HEK293T (cell line): ENCODE measurements around the gene TUBB4A.
"Not testable (repeated sequence)": the region's sequence is repeated elsewhere in the genome, so short reads cannot be mapped to it uniquely, and the experiment has no call there.

Experiments
- CTCF ChIA-PET: fragments of 350-600 bp; formaldehyde crosslinking; extraction: SDS; loops from one replicate; lab custom pipeline; 2021; ENCODE audit warnings: antibody characterized with exemption, inconsistent platforms; lab: Yijun Ruan, JAX
- POLR2A ChIA-PET: fragments of 350-600 bp; formaldehyde crosslinking; extraction: SDS; loops from one replicate; lab custom pipeline; 2020; ENCODE audit warnings: antibody characterized with exemption, inconsistent platforms; lab: Yijun Ruan, JAX
- DNase-seq: peaks from one replicate; pipeline ENCODE4 v3.0.0; 2012; ENCODE audit warnings: mixed read lengths; ENCODE audit errors: extremely low spot score
- ARNT ChIP-seq: fragments of 450-650 bp; IDR thresholded peaks from 2 replicates; pipeline ENCODE4 v1.6.1; 2017; ENCODE audit warnings: mild to moderate bottlenecking
- BHLHE40 ChIP-seq: fragments of 450-650 bp; IDR thresholded peaks from 2 replicates; pipeline ENCODE4 v1.6.1; 2016; ENCODE audit warnings: mild to moderate bottlenecking, moderate library complexity, borderline replicate concordance
- CTBP1 ChIP-seq: fragments of 450-650 bp; IDR thresholded peaks from 2 replicates; pipeline ENCODE4 v1.6.1; 2016; ENCODE audit warnings: borderline replicate concordance
- ELF4 ChIP-seq: fragments of 450-650 bp; IDR thresholded peaks from 2 replicates; pipeline ENCODE4 v1.6.1; 2017; ENCODE audit warnings: antibody characterized with exemption
- FOXA1 ChIP-seq: fragments of 450-650 bp; IDR thresholded peaks from 2 replicates; pipeline ENCODE4 v1.6.1; 2016; ENCODE audit warnings: mild to moderate bottlenecking
- FOXK2 ChIP-seq: fragments of 450-650 bp; IDR thresholded peaks from 2 replicates; pipeline ENCODE4 v1.6.1; 2016; ENCODE audit warnings: mild to moderate bottlenecking
- FOXM1 ChIP-seq: fragments of 450-650 bp; IDR thresholded peaks from 2 replicates; pipeline ENCODE4 v1.6.1; 2017; ENCODE audit warnings: mild to moderate bottlenecking, borderline replicate concordance
- HDGF ChIP-seq: fragments of 450-650 bp; IDR thresholded peaks from 2 replicates; pipeline ENCODE4 v1.6.1; 2017; ENCODE audit warnings: antibody characterized with exemption, borderline replicate concordance
- L3MBTL2 ChIP-seq: fragments of 450-650 bp; conservative IDR thresholded peaks from 2 replicates; pipeline ENCODE4 v1.6.1; 2016; ENCODE audit warnings: mild to moderate bottlenecking
- LEF1 ChIP-seq: fragments of 450-650 bp; IDR thresholded peaks from 2 replicates; pipeline ENCODE4 v1.6.1; 2017; ENCODE audit warnings: mild to moderate bottlenecking, borderline replicate concordance
- NFRKB ChIP-seq: fragments of 450-650 bp; IDR thresholded peaks from 2 replicates; pipeline ENCODE4 v1.6.1; 2016; ENCODE audit warnings: mild to moderate bottlenecking, moderate library complexity
- PKNOX1 ChIP-seq: fragments of 450-650 bp; IDR thresholded peaks from 2 replicates; pipeline ENCODE4 v1.6.1; 2016
- SP1 ChIP-seq: fragments of 450-650 bp; IDR thresholded peaks from 2 replicates; pipeline ENCODE4 v1.6.1; 2017
- SUZ12 ChIP-seq: fragments of 450-650 bp; IDR thresholded peaks from 2 replicates; pipeline ENCODE4 v1.6.1; 2016; ENCODE audit warnings: mild to moderate bottlenecking
- TARDBP ChIP-seq: fragments of 450-650 bp; IDR thresholded peaks from 2 replicates; pipeline ENCODE4 v1.6.1; 2016
- ZNF384 ChIP-seq: fragments of 450-650 bp; IDR thresholded peaks from 2 replicates; pipeline ENCODE4 v1.6.1; 2016

The TUBB4A gene

DNA sequence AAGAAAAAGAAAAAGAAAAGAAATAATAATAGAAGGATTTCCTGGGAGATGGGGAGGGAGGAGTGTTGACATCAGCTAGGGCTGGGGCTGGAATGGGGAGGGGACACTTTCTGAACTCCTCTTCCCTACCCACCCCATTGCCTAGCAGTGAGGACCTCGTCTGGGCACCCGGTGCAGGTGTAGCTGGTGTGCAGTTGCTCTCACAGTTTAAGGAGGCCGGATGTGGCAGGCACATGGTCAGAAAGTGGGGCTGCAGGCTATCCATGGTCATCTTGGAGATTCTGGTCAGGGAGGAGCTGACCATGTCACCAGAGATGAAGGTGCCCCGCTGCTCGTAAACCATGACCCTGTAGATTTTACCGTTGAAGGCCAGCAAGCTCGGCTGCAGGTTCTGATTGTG lies 8.5 kb upstream of the TUBB4A start:
- no peak for DNase-seq
- no peak for TF ChIP-seq NFRKB
- TF ChIP-seq L3MBTL2, result no peak
- no peak for TF ChIP-seq FOXK2
- TF ChIP-seq HDGF, result no peak
- TF ChIP-seq PKNOX1, result no peak
- no peak for TF ChIP-seq ELF4
- TF ChIP-seq TARDBP, result no peak
- TF ChIP-seq ARNT, result no peak
- no peak for TF ChIP-seq SUZ12
- ChIA-PET POLR2A (no interaction called here), CTCF (interaction anchor here (0.6 kb wide), 1 partner anchor 844 kb away, joined by 6 read pairs; no protein-coding TSS in a partner anchor)

- TF ChIP-seq FOXM1 (no peak), PKNOX1 (no peak), HDGF (no peak)
- no peak for DNase-seq
- POLR2A ChIA-PET, result no interaction called here
- CTCF ChIA-PET, result no interaction called here
These were observed 7.2 kb upstream of the TUBB4A start for GRCh38 chr19:6509118-6509971.

- CTCF ChIA-PET, DNase-seq: not testable (repeated sequence)
- POLR2A ChIA-PET, result interaction anchor here (1.2 to 1.3 kb wide), 2 partner anchors 22 to 230 kb away, joined by 3 to 4 read pairs; partner anchors contain the start of gene TNFSF9
These were observed 6.1 kb upstream of the TUBB4A start for GRCh38 chr19:6508028-6508771.

DNA sequence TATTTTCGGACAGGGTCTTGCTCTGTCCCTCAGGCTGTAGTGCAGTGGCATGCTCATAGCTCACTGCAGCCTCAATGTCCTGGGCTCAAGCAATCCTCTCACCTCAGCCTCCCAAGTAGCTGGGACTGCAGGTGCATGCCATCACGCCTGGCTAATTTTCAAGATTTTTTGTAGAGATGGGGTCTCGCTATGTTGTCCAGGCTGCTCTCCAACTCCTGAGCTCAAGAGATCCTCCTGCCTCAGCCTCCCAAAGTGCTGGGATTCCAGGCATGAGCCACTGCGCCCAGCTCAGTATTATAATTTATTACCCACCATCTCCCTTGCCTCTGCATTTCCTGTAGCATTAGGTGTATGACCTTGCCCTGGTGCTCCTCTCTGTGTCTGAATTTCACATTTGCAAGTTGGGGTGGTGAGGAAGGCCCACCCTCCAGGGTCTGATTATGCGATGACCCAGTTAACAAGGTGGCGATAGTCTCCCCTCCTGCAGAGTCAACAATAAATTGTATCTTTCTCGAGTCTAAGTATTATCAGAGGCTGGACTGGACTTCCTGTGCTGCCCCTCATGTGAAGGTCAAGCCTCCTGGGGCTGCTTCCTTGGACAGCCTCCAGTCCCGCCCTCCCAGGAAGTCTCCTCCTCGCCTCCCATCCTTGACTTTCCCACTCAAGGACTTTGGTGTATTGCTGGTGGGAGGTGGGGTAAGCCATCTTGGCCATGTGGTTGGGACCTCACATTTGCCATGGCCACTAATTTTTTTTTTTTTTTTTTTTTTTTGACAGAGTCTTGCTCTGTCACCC lies 1.5 kb upstream of the TUBB4A start:
- no peak for TF ChIP-seq LEF1
- ChIA-PET POLR2A (interaction anchor here (1.5 kb wide), 1 partner anchor 44 kb away, joined by 5 read pairs; the partner anchor contains the start of gene SLC25A23), CTCF (interaction anchor here (0.5 kb wide), 1 partner anchor 98 kb away, joined by 3 read pairs; no protein-coding TSS in a partner anchor)

DNA sequence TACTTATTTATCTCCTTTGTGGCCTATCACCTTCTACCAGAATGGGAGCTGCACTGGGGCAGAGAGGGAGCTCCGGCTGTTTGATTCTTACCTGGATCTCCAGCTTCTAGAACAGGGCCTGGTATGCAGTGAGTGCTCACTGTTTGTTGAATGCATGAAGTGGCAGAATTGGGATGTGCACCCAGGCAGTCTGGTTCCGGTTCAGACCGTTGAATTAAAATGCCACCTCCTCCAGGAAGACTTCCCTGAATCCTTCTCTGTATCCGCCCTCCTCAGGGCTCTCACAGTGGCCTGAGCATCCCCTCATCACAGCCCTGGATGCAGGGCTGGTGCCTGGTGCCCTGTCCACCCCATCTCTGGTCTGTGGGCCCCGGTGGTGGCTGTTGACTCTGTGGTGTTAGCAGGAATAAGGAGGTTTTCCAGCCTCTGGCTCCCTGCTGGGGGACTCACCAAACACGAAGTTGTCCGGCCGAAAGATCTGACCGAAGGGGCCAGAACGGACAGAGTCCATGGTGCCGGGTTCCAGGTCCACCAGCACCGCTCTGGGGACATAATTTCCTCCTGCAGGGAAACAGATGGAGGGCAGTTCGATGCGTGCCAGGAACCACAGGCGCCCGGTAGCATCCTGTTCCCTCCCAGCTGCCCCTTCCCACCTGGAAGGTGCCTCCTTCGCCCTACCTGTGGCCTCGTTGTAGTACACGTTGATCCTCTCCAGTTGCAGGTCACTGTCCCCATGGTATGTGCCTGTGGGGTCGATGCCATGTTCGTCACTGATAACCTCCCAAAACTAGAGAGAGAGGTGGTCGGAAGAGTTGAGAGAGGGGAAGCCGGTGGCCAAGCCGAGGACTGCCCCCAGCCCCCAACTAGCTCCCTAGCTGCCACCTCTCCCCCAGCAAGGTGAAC lies 1.0 kb downstream of the TUBB4A start:
- POLR2A ChIA-PET, result interaction anchor here (1.7 kb wide), 1 partner anchor 598 kb away, joined by 3 read pairs; no protein-coding TSS in a partner anchor
- no peak for DNase-seq
- TF ChIP-seq ZNF384, result no peak
- no peak for TF ChIP-seq FOXK2
- no peak for TF ChIP-seq CTBP1
- TF ChIP-seq ARNT, result no peak
- no peak for TF ChIP-seq TARDBP
- TF ChIP-seq SUZ12, result no peak
- no peak for TF ChIP-seq HDGF
- no peak for TF ChIP-seq SP1
- no peak for TF ChIP-seq LEF1
- TF ChIP-seq NFRKB, result no peak
- TF ChIP-seq PKNOX1, result no peak
- no peak for TF ChIP-seq ELF4
- no peak for TF ChIP-seq FOXM1
- no peak for TF ChIP-seq BHLHE40
- TF ChIP-seq L3MBTL2, result no peak
- no peak for TF ChIP-seq FOXA1
- CTCF ChIA-PET, result no interaction called here

More for the DNA sequence above, 1.5 kb upstream of the TUBB4A start:
- DNase-seq, result no peak
